NB4 (cell line): ENCODE measurements around the gene TMEM187.

Experiments
- MAX ChIP-seq: IDR thresholded peaks from 2 replicates; pipeline ENCODE4 v1.6.1; 2011; ENCODE audit warnings: low read depth, low read length
- MYC ChIP-seq: IDR thresholded peaks from 2 replicates; pipeline ENCODE4 v1.6.1; 2011; ENCODE audit warnings: low read depth, low read length
- POLR2A ChIP-seq: IDR thresholded peaks from 2 replicates; pipeline ENCODE4 v1.6.1; 2011; ENCODE audit warnings: mild to moderate bottlenecking; ENCODE audit not compliant: insufficient read length; ENCODE audit errors: extremely low read depth
- TF ChIP-seq, protein P1 (sequence below): IDR thresholded peaks from one replicate; pipeline ENCODE4 v1.5.1; 2012; ENCODE audit warnings: low read depth, low read length

DNA sequence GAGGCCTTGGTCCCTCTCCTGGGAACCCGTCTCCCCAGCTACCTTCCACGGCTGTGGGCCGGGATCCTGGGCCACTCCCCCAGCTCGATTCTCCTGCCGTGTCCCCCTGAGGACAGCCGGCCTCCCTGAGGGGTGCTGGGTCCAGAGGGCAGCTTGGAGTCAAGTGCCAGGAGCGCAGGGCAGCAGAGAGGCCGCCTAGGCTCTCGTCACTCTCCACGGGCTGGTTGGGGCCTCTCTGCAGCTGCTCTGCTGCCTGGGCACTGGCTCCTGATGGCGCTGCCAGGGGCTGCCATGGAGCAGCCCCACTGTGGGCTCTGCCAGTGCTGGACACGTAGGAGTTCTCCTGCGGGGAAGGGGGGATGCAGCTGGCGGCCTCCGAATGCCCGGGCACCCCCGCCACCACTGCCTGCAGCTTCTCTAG lies 40.5 kb downstream of the TMEM187 start:
- TF ChIP-seq, protein P1, sequence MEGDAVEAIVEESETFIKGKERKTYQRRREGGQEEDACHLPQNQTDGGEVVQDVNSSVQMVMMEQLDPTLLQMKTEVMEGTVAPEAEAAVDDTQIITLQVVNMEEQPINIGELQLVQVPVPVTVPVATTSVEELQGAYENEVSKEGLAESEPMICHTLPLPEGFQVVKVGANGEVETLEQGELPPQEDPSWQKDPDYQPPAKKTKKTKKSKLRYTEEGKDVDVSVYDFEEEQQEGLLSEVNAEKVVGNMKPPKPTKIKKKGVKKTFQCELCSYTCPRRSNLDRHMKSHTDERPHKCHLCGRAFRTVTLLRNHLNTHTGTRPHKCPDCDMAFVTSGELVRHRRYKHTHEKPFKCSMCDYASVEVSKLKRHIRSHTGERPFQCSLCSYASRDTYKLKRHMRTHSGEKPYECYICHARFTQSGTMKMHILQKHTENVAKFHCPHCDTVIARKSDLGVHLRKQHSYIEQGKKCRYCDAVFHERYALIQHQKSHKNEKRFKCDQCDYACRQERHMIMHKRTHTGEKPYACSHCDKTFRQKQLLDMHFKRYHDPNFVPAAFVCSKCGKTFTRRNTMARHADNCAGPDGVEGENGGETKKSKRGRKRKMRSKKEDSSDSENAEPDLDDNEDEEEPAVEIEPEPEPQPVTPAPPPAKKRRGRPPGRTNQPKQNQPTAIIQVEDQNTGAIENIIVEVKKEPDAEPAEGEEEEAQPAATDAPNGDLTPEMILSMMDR: no peak
- TF ChIP-seq POLR2A (no peak), MAX (no peak), MYC (no peak)
